B cell (primary cell): Measurements from ENCODE around the gene PTPN13.

ENCODE experiments used
- CTCF ChIP-seq: fragments of 200-600 bp; IDR thresholded peaks from one replicate; pipeline ENCODE4 v1.8.0; 2022; ENCODE audit warnings: antibody characterized with exemption, mild to moderate bottlenecking
- EZH2 ChIP-seq: IDR thresholded peaks from 2 replicates; pipeline ENCODE4 v1.6.1; 2012; ENCODE audit warnings: borderline replicate concordance, low read depth, mild to moderate bottlenecking, moderate library complexity, low read length; ENCODE audit not compliant: insufficient read depth, poor library complexity, severe bottlenecking

GRCh38 chr4:86686741-86687140, 92.6 kb downstream of the PTPN13 start:
- no peak for TF ChIP-seq CTCF
- TF ChIP-seq EZH2 = no peak
